ENCODE results near the gene COMT. TPM values are rescaled to one million over a fixed set of nuclear protein-coding genes. Genes with fewer than 3 reads are reported as not detected.

The COMT gene
- total RNA-seq, 4 donors from 2014 or later = 154 to 255 (median 223) TPM

DNA sequence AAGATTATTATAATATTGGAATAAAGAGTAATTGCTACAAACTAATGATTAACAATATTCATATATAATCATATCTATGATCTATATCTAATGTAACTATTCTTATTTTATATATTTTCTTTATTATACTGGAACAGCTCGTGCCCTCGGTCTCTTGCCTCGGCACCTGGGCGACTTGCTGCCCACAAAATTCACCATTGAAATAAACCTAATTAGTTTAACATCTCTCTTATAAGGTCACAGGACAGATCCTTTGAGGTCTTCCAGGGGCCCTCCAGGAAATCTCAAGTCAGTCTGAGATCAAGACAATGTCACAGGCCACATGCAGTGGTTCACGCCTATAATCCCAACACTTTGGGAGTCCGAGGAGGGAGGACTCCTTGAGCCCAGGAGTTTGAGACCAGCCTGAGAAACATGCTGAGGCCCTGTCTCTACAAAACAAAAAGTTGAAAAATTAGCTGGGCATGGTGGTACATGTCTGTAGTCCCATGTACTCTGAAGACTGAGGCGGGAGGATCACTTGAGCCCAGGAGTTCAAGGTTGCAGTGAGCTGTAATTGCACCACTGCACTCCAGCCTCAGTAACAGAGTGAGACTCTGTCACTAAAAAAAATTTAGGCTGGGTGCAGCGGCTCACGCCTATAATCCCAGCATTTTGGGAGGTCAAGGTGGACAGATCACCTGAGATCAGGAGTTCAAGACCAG lies 6.6 kb downstream of the COMT start:
- Histone ChIP-seq H3K4me3 (no peak overlapping the region), H3K4me1 (peaks cover 48 to 65% of the 10 kb centered on the region in 2 donors), H3K9me3 (no peaks in the 10 kb centered on the region), H3K27ac (peak overlapping the region; percentile 91 to 97 (median 96)), H3K36me3 (no peaks in the 10 kb centered on the region), H3K27me3 (no peaks in the 10 kb centered on the region)
- TF ChIP-seq, protein P1, sequence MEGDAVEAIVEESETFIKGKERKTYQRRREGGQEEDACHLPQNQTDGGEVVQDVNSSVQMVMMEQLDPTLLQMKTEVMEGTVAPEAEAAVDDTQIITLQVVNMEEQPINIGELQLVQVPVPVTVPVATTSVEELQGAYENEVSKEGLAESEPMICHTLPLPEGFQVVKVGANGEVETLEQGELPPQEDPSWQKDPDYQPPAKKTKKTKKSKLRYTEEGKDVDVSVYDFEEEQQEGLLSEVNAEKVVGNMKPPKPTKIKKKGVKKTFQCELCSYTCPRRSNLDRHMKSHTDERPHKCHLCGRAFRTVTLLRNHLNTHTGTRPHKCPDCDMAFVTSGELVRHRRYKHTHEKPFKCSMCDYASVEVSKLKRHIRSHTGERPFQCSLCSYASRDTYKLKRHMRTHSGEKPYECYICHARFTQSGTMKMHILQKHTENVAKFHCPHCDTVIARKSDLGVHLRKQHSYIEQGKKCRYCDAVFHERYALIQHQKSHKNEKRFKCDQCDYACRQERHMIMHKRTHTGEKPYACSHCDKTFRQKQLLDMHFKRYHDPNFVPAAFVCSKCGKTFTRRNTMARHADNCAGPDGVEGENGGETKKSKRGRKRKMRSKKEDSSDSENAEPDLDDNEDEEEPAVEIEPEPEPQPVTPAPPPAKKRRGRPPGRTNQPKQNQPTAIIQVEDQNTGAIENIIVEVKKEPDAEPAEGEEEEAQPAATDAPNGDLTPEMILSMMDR (IDR thresholded peaks at IDR 0.05 in 4 of 5, conservative IDR thresholded peaks at IDR 0.05 in 1 of 5) = no peak
- TF ChIP-seq POLR2A (IDR thresholded peaks at IDR 0.05) = no peak
- intact Hi-C loops (cut with DNase I; ENCODE audit: low total_unique reads) (no loop called here), in situ Hi-C loops (cut with MboI; ENCODE audit: low sequenced_read_pairs in 4 of 4) (no loop called here)
- ATAC-seq = no peak
- DNase-seq = no peak

DNA sequence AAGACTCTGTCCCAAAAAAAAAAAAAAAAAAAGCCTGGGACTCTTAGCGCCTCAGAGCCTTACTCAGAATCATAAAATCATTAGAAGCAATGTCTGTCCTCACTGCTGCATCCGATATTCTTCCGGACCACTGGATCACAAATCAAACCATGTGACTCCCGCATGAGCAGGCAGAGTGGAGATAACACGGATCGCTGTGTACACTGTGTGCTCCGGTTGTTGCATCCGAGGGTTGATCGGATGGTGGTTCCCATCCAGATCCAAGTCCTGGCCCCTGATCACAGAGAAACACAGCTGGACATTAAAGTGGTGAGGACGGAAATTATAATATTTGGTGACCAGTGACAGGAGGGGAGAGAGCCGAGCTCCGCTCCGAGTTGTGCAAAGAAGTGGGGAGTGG lies 9.8 kb downstream of the COMT start:
- DNase-seq = no peak
- Histone ChIP-seq H3K4me3 (no peak overlapping the region), H3K36me3 (no peaks in the 10 kb centered on the region), H3K4me1 (peaks cover 24 to 57% of the 10 kb centered on the region in 2 donors), H3K9me3 (no peaks in the 10 kb centered on the region), H3K27ac (peak overlapping the region; percentile 3 to 54 (median 24)), H3K27me3 (no peaks in the 10 kb centered on the region)
- peak in 1 of 2 donors; percentile 14 for ATAC-seq
- in situ Hi-C loops (cut with MboI; ENCODE audit: low sequenced_read_pairs in 4 of 4) (no loop called here), intact Hi-C loops (cut with DNase I; ENCODE audit: low total_unique reads) (no loop called here)
- TF ChIP-seq POLR2A (IDR thresholded peaks at IDR 0.05) = no peak
- TF ChIP-seq, protein P1 (IDR thresholded peaks at IDR 0.05 in 4 of 5, conservative IDR thresholded peaks at IDR 0.05 in 1 of 5) = no peak

DNA sequence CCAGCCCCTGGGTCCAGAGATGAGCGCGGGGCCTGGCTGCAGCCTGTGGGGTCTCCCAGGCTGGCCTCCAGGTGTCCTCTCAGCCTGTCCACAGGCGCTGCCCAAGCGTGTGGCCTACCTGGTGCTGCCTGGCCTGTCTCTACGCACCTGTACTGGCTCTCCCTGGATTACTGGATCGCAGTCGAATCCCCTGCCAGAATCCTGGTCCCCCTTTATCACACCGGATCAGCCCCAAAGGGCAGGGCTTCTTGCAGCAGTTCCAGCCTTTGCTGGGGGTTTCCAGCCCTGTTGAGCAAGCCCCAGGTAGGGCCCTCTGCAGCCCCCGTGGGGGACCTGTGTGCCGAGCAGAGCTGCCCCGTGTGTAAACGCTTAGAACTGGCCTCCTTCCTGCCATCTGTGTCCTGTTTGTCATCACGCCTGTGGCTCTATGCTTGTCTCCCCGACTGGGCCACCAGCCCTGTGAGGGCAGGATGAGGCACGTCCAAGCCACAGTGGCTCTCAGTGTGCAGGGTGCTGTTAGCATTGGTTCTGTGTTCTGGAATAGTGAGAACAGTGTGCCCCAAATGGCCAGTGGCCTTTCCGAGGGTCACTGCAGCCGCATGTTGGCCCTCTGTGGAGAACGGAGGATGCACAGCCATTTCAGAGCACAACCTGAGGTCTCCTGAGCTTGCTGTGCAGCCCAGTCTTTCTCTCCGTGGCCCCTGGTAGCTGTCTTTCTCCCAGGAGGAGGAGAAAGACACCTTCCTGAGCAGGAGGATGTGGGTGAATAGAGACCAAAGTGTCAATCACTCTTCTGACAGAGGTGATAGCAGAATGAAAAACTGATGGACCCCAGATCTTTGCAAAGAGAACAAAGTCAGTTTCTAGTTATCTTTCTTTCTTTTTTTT lies 13.9 kb downstream of the COMT start:
- no peak overlapping the region for H3K4me3 ChIP-seq
- H3K27me3 ChIP-seq = no peaks in the 10 kb centered on the region
- no peaks in the 10 kb centered on the region for H3K36me3 ChIP-seq
- in situ Hi-C loops (cut with MboI; ENCODE audit: low sequenced_read_pairs in 4 of 4) (no loop called here), intact Hi-C loops (cut with DNase I; ENCODE audit: low total_unique reads) (no loop called here)
- H3K27ac ChIP-seq = peak overlapping the region in 2 of 4 donors; percentile 13 to 41
- ATAC-seq = no peak
- H3K4me1 ChIP-seq = peaks cover 0 to 27% of the 10 kb centered on the region in 2 donors
- no peaks in the 10 kb centered on the region for H3K9me3 ChIP-seq
- no peak for DNase-seq
- TF ChIP-seq POLR2A (IDR thresholded peaks at IDR 0.05) = no peak
- TF ChIP-seq, protein P1 (IDR thresholded peaks at IDR 0.05 in 4 of 5, conservative IDR thresholded peaks at IDR 0.05 in 1 of 5) = no peak

DNA sequence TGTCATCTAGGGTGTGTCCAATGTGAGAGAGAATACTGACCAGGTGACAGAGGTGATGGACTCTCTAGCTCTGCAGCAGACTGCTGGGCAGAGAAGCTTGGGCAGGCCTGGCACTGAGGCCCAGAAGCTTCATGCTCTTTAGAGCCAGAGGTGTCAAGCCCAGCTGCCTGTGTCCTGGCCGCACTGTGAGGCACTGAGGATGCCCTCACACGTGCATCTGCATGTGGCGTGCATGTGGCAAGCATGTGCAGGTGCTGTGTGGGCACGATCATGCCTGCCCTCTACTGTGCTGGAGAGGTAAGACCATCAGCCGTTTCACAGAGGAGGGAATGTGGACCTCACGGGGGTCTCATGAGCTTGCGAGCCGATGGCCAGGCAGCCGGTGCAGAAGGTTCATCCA lies 15.9 kb downstream of the COMT start:
- no peak overlapping the region for H3K27ac ChIP-seq
- ATAC-seq (no peak), DNase-seq (no peak)
- no peaks in the 10 kb centered on the region for H3K36me3 ChIP-seq
- no peaks in the 10 kb centered on the region for H3K27me3 ChIP-seq
- no peaks in the 10 kb centered on the region for H3K9me3 ChIP-seq
- in situ Hi-C loops (cut with MboI; ENCODE audit: low sequenced_read_pairs in 4 of 4) = no loop called here
- H3K4me1 ChIP-seq = peaks cover 10 to 35% of the 10 kb centered on the region in 2 donors
- no peak overlapping the region for H3K4me3 ChIP-seq
- intact Hi-C loops (cut with DNase I; ENCODE audit: low total_unique reads) = no loop called here
- TF ChIP-seq, protein P1 (IDR thresholded peaks at IDR 0.05 in 4 of 5, conservative IDR thresholded peaks at IDR 0.05 in 1 of 5) = no peak
- TF ChIP-seq POLR2A (IDR thresholded peaks at IDR 0.05) = no peak
